ENCODE data around the gene LINS1. TPM values are rescaled to one million over a fixed set of nuclear protein-coding genes. Genes with fewer than 3 reads are reported as not detected.

The LINS1 gene
- total and polyA plus RNA-seq, 2 of the 8 experiments (the other 6 are each of a cell fraction or from before 2014, with no cell fraction given), result 4.2 to 8.1 TPM

- Histone ChIP-seq H2BK12ac (ENCODE audit: low read depth, low read length) (no peak overlapping the region), H2AFZ (ENCODE audit: low read length) (no peak overlapping the region), H3K9ac (replicated peaks in 1 of 4; ENCODE audit: extremely low read depth in 1 of 4, low read depth in 3 of 4, low read length in 3 of 4) (no peak overlapping the region), H3K4ac (replicated peaks; ENCODE audit: insufficient read length, low read depth, low read length) (no peak overlapping the region), H3K4me2 (ENCODE audit: insufficient read depth in 1 of 2, low read depth in 2 of 2, low read length in 2 of 2) (no peak overlapping the region), H3K27me3 (replicated peaks in 1 of 4; ENCODE audit: control insufficient read depth in 3 of 4, extremely low read depth in 1 of 4, insufficient read depth in 3 of 4, low read length in 3 of 4) (no peaks in the 10 kb centered on the region), H3K9me3 (ENCODE audit: insufficient read depth in 2 of 2, low read depth in 1 of 2, low read length in 1 of 2) (peaks cover 46 to 47% of the 10 kb centered on the region in 2 experiments), H3K36me3 (ENCODE audit: control insufficient read depth in 2 of 4, insufficient read depth in 4 of 4, low read length in 3 of 4) (no peaks in the 10 kb centered on the region), H3K56ac (replicated peaks; ENCODE audit: insufficient read length, low read depth, low read length) (no peak overlapping the region), H2BK15ac (ENCODE audit: low read length) (no peak overlapping the region), H2BK5ac (ENCODE audit: low read depth, low read length) (no peak overlapping the region), H3K14ac (ENCODE audit: insufficient read length) (no peak overlapping the region), H2BK120ac (replicated peaks; ENCODE audit: low read depth, low read length) (no peak overlapping the region), H2AK5ac (ENCODE audit: low read depth, low read length) (no peak overlapping the region), H3K23ac (ENCODE audit: insufficient read length) (no peak overlapping the region), H4K91ac (replicated peaks; ENCODE audit: insufficient read length, low read length) (no peak overlapping the region), H3K4me1 (replicated peaks in 1 of 4; ENCODE audit: control insufficient read depth in 3 of 4, insufficient read depth in 4 of 4, low read length in 3 of 4) (no peaks in the 10 kb centered on the region), H3K79me2 (ENCODE audit: control insufficient read depth in 1 of 2, insufficient read depth in 2 of 2, low read length in 2 of 2) (no peaks in the 10 kb centered on the region), H4K5ac (ENCODE audit: insufficient read length, low read depth, low read length) (no peak overlapping the region), H3K18ac (ENCODE audit: extremely low read depth, low read length) (no peak overlapping the region), H4K8ac (ENCODE audit: extremely low read depth, insufficient read depth, low read length) (no peak overlapping the region), H3K79me1 (ENCODE audit: low read depth, low read length) (no peaks in the 10 kb centered on the region), H3K4me3 (ENCODE audit: extremely low read depth in 1 of 4, insufficient read depth in 2 of 4, low read depth in 3 of 4, low read length in 4 of 4) (no peak overlapping the region), H3K27ac (ENCODE audit: low read depth, low read length) (no peak overlapping the region), H3K23me2 (ENCODE audit: low read depth, low read length) (no peaks in the 10 kb centered on the region), H2BK20ac (ENCODE audit: low read length) (no peak overlapping the region), H4K20me1 (replicated peaks in 1 of 2; ENCODE audit: control insufficient read depth in 1 of 2, insufficient read depth in 2 of 2, low read length in 2 of 2) (no peaks in the 10 kb centered on the region)
- DNase-seq (ENCODE audit: low read depth in 1 of 2, low spot score in 2 of 2), result no peak
- CTCF ChIA-PET (ENCODE audit: partially characterized antibody), result interaction anchor here (0.9 kb wide), 1 partner anchor 175 kb away, joined by 3 read pairs; no protein-coding TSS in a partner anchor
- no peak for FAIRE-seq
- POLR2A ChIA-PET (ENCODE audit: partially characterized antibody), result no interaction called here
- 82% methylated on average over 1 of the region's 1 CpG; no CpG with 5 or more reads in 1 of the 2 experiments for WGBS, 2 experiments (ENCODE audit: extremely low coverage in 1 of 2, insufficient coverage in 1 of 2, insufficient read length in 1 of 2, insufficient replicate concordance in 2 of 2, low coverage in 1 of 2, low lambda C conversion rate in 2 of 2, missing lambda C conversion rate in 1 of 2)
- TF ChIP-seq RBBP5 (IDR thresholded peaks at IDR 0.05; ENCODE audit: borderline replicate concordance, low read depth, low read length), result no peak
These were observed 76.5 kb downstream of the LINS1 start for GRCh38 chr15:100525436-100525835.

Data from H1 (cell line).